Keratinocyte (primary cell): ENCODE measurements around the gene ANKRD44. TPM values are rescaled to one million over a fixed set of nuclear protein-coding genes. Genes with fewer than 3 reads are reported as not detected.

Experiments
- DNase-seq: peaks from one replicate; pipeline ENCODE4 v3.0.0-alpha.2; 2011; ENCODE audit warnings: low read depth, missing footprints, low spot score
- FAIRE-seq: peaks from 2 replicates; lab custom pipeline; 2011; peaks lifted over from hg19 to GRCh38; lab: Jason Lieb, UNC
- H2AFZ ChIP-seq: 2 replicates; pipeline ENCODE4 v1.6.0; 2012; ENCODE audit warnings: low read length, control low read depth, inconsistent platforms; ENCODE audit not compliant: control insufficient read depth
- H3K27ac ChIP-seq: 2 replicates; pipeline ENCODE4 v1.5.1; 2011; ENCODE audit warnings: low read length; ENCODE audit not compliant: control insufficient read depth, insufficient read depth
- H3K27me3 ChIP-seq: 3 replicates; pipeline ENCODE4 v1.6.0; 2011; ENCODE audit warnings: low read length; ENCODE audit not compliant: control insufficient read depth, insufficient read depth; ENCODE audit errors: extremely low read depth
- H3K36me3 ChIP-seq, 2 experiments: 2 replicates in 1 of 2; 3 replicates in 1 of 2; pipeline ENCODE4 v1.5.1; 2011; ENCODE audit warnings: low read length in 2 of 2, mild to moderate bottlenecking in 1 of 2; ENCODE audit not compliant: control insufficient read depth in 2 of 2, insufficient read depth in 2 of 2; ENCODE audit errors: extremely low read depth in 1 of 2
- H3K4me1 ChIP-seq: 3 replicates; pipeline ENCODE4 v1.5.1; 2011; ENCODE audit warnings: low read length; ENCODE audit not compliant: control insufficient read depth, insufficient read depth; ENCODE audit errors: extremely low read depth
- H3K4me2 ChIP-seq: 3 replicates; pipeline ENCODE4 v1.6.0; 2011; ENCODE audit warnings: low read depth, low read length; ENCODE audit not compliant: control insufficient read depth, insufficient read depth; ENCODE audit errors: extremely low read depth
- H3K4me3 ChIP-seq, 3 experiments: fragments of 200-600 bp in 1 of 3; sonication (generic) in 1 of 3; 2 replicates in 2 of 3; 3 replicates in 1 of 3; pipeline ENCODE4 v1.5.1; 2011 to 2016; ENCODE audit warnings: low read length in 3 of 3, mild to moderate bottlenecking in 3 of 3, control low read depth in 2 of 3, inconsistent platforms in 1 of 3, low read depth in 1 of 3, mixed read lengths in 1 of 3, mixed run types in 1 of 3, moderate library complexity in 1 of 3; ENCODE audit not compliant: control insufficient read depth in 2 of 3, insufficient read depth in 2 of 3; ENCODE audit errors: extremely low read depth in 1 of 3
- H3K79me2 ChIP-seq: 2 replicates; pipeline ENCODE4 v1.6.0; 2012; ENCODE audit warnings: low read length; ENCODE audit not compliant: control insufficient read depth, insufficient read depth
- H3K9ac ChIP-seq: 3 replicates; pipeline ENCODE4 v1.6.0; 2011; ENCODE audit warnings: low read length; ENCODE audit not compliant: control insufficient read depth, insufficient read depth; ENCODE audit errors: extremely low read depth
- H3K9me1 ChIP-seq: 3 replicates; pipeline ENCODE4 v1.6.0; 2011; ENCODE audit warnings: low read length; ENCODE audit not compliant: control insufficient read depth, insufficient read depth; ENCODE audit errors: extremely low read depth
- H3K9me3 ChIP-seq: 2 replicates; pipeline ENCODE4 v1.5.1; 2012; ENCODE audit warnings: low read depth, low read length; ENCODE audit not compliant: control insufficient read depth
- H4K20me1 ChIP-seq: 3 replicates; pipeline ENCODE4 v1.6.0; 2011; ENCODE audit warnings: low read length; ENCODE audit not compliant: control insufficient read depth, insufficient read depth; ENCODE audit errors: extremely low read depth
- CTCF ChIP-seq, 3 experiments: IDR thresholded peaks in 1 of 3; conservative IDR thresholded peaks in 1 of 3; optimal IDR thresholded peaks in 1 of 3; 2 replicates in 2 of 3; 3 replicates in 1 of 3; pipeline versions ENCODE3 to v1.5.1; 2011; ENCODE audit warnings: low read length in 3 of 3, mild to moderate bottlenecking in 3 of 3, moderate library complexity in 2 of 3, control low read depth in 1 of 3, inconsistent platforms in 1 of 3; ENCODE audit not compliant: insufficient read depth in 2 of 3; ENCODE audit errors: extremely low read depth in 1 of 3
- EZH2 ChIP-seq: IDR thresholded peaks from one replicate; pipeline ENCODE4 v1.6.1; 2012; ENCODE audit warnings: inconsistent platforms, mild to moderate bottlenecking, low read length, moderate library complexity
- dilution Hi-C: fragments of 300-500 bp; cut with MboI; formaldehyde crosslinking; loops from one replicate; pipeline ENCODE4 v1.7.0; 2020; ENCODE audit warnings: low sequenced_read_pairs; ENCODE audit not compliant: extremely low pct_ligation_motif_present
- polyA plus RNA-seq, 5 experiments: library from polyadenylated mRNA; depleted of rRNA in 3 of 5; stranded (reverse) in 3 of 5; stranded (forward) in 1 of 5; unstranded in 1 of 5; fragments of >200 nt; gene quantifications; 1 replicate in 1 of 5; 2 replicates in 3 of 5; 3 replicates in 1 of 5; pipeline versions ENCODE4 v1.2.1 to v1.2.3, GENCODE V29; 2011 to 2012; ENCODE audit warnings: missing spikeins in 2 of 5, low read depth in 1 of 5, low replicate concordance in 1 of 5

ANKRD44 gene
- polyA plus RNA-seq, 1 donor (not counting 4 experiments of a cell fraction or from before 2014, with no cell fraction given), result 0.35 TPM

- Histone ChIP-seq H3K4me2 (no peak overlapping the region), H3K9me3 (no peaks in the 10 kb centered on the region), H3K9me1 (no peaks in the 10 kb centered on the region), H4K20me1 (no peaks in the 10 kb centered on the region), H3K36me3 (no peaks in the 10 kb centered on the region), H3K27me3 (no peaks in the 10 kb centered on the region), H3K4me1 (no peaks in the 10 kb centered on the region), H3K27ac (no peak overlapping the region), H3K9ac (no peak overlapping the region), H2AFZ (no peak overlapping the region), H3K79me2 (no peaks in the 10 kb centered on the region), H3K4me3 (no peak overlapping the region)
- dilution Hi-C loops, result no loop called here
- DNase-seq (no peak), FAIRE-seq (no peak)
- TF ChIP-seq CTCF (optimal IDR thresholded peaks at IDR 0.05 in 1 of 3, IDR thresholded peaks at IDR 0.05 in 1 of 3, conservative IDR thresholded peaks at IDR 0.05 in 1 of 3; ENCODE audit: extremely low read depth in 1 of 3, insufficient read depth in 2 of 3, low read length in 3 of 3) (no peak), EZH2 (no peak)
Observed at GRCh38 chr2:197210430-197210829, 100.2 kb downstream of the ANKRD44 start.

- Histone ChIP-seq H3K27ac (no peak overlapping the region), H3K27me3 (no peaks in the 10 kb centered on the region), H2AFZ (no peak overlapping the region), H3K9ac (no peak overlapping the region), H3K4me3 (no peak overlapping the region), H4K20me1 (no peaks in the 10 kb centered on the region), H3K4me2 (no peak overlapping the region), H3K36me3 (no peaks in the 10 kb centered on the region), H3K9me3 (no peaks in the 10 kb centered on the region), H3K4me1 (no peaks in the 10 kb centered on the region), H3K79me2 (no peaks in the 10 kb centered on the region), H3K9me1 (no peaks in the 10 kb centered on the region)
- dilution Hi-C loops, result no loop called here
- DNase-seq (no peak), FAIRE-seq (no peak)
- TF ChIP-seq EZH2 (no peak), CTCF (optimal IDR thresholded peaks at IDR 0.05 in 1 of 3, IDR thresholded peaks at IDR 0.05 in 1 of 3, conservative IDR thresholded peaks at IDR 0.05 in 1 of 3; ENCODE audit: extremely low read depth in 1 of 3, insufficient read depth in 2 of 3, low read length in 3 of 3) (no peak)
Observed at GRCh38 chr2:197209742-197210408, 100.7 kb downstream of the ANKRD44 start.
